Measurements from ENCODE around the gene LRRC10. TPM values are rescaled to one million over a fixed set of nuclear protein-coding genes. Genes with fewer than 3 reads are reported as not detected.

The LRRC10 gene
- total and polyA plus RNA-seq, 4 experiments from 2014 or later: not detected

- Mint-ChIP-seq H3K9me3 (no peaks in the 10 kb centered on the region), H3K27ac (no peak overlapping the region), H3K27me3 (peaks cover 10 to 18% of the 10 kb centered on the region in 2 donors), H3K36me3 (no peaks in the 10 kb centered on the region), H3K4me1 (no peaks in the 10 kb centered on the region), H3K4me3 (no peak overlapping the region)
- Histone ChIP-seq H3K9me3 (ENCODE audit: control insufficient read depth in 1 of 2, low read length in 2 of 2) (no peaks in the 10 kb centered on the region), H3K27me3 (ENCODE audit: insufficient read depth, low read length) (no peaks in the 10 kb centered on the region), H3K27ac (ENCODE audit: low read depth, low read length) (no peak overlapping the region), H3K4me1 (ENCODE audit: insufficient read depth, low read length) (no peaks in the 10 kb centered on the region), H3K36me3 (ENCODE audit: insufficient read depth, low read length) (no peaks in the 10 kb centered on the region), H3K4me3 (ENCODE audit: low read length in 2 of 2) (no peak overlapping the region)
- CTCF ChIA-PET (ENCODE audit: partially characterized antibody): interaction anchor here (0.7 to 4.6 kb wide), 2 partner anchors 11 to 12 kb away, joined by 4 to 34 read pairs; no protein-coding TSS in a partner anchor
- POLR2A ChIA-PET (ENCODE audit: partially characterized antibody): no interaction called here
- intact Hi-C loops (cut with micrococcal nuclease): no loop called here
- no peak for DNase-seq
These were observed 41.2 kb upstream of the LRRC10 start for GRCh38 chr12:69651922-69652321.

GRCh38 chr12:69649529-69649928 lies 38.8 kb upstream of the LRRC10 start:
- Histone ChIP-seq H3K9me3 (ENCODE audit: control insufficient read depth in 1 of 2, low read length in 2 of 2) (no peaks in the 10 kb centered on the region), H3K4me3 (ENCODE audit: low read length in 2 of 2) (no peak overlapping the region), H3K27me3 (ENCODE audit: insufficient read depth, low read length) (no peaks in the 10 kb centered on the region), H3K36me3 (ENCODE audit: insufficient read depth, low read length) (no peaks in the 10 kb centered on the region), H3K27ac (ENCODE audit: low read depth, low read length) (no peak overlapping the region), H3K4me1 (ENCODE audit: insufficient read depth, low read length) (no peaks in the 10 kb centered on the region)
- no peak for DNase-seq
- no peaks in the 10 kb centered on the region for H3K9me3 Mint-ChIP-seq
- H3K36me3 Mint-ChIP-seq: no peaks in the 10 kb centered on the region
- ChIA-PET CTCF (ENCODE audit: partially characterized antibody) (interaction anchor here (4.6 kb wide), 1 partner anchor 9 kb away, joined by 34 read pairs; no protein-coding TSS in a partner anchor), POLR2A (ENCODE audit: partially characterized antibody) (no interaction called here)
- no peaks in the 10 kb centered on the region for H3K4me1 Mint-ChIP-seq
- peaks cover 9 to 18% of the 10 kb centered on the region in 2 donors for H3K27me3 Mint-ChIP-seq
- intact Hi-C loops (cut with micrococcal nuclease): no loop called here
- H3K27ac Mint-ChIP-seq: no peak overlapping the region
- no peak overlapping the region for H3K4me3 Mint-ChIP-seq

GRCh38 chr12:69648476-69648875 lies 37.8 kb upstream of the LRRC10 start:
- no peaks in the 10 kb centered on the region for H3K9me3 Mint-ChIP-seq
- no peak overlapping the region for H3K27ac ChIP-seq (ENCODE audit: low read depth, low read length)
- no peak for DNase-seq
- no peak overlapping the region for H3K4me3 Mint-ChIP-seq
- H3K4me1 ChIP-seq (ENCODE audit: insufficient read depth, low read length): no peaks in the 10 kb centered on the region
- H3K36me3 Mint-ChIP-seq: no peaks in the 10 kb centered on the region
- intact Hi-C loops (cut with micrococcal nuclease): no loop called here
- no peak overlapping the region for H3K27ac Mint-ChIP-seq
- no peaks in the 10 kb centered on the region for H3K36me3 ChIP-seq (ENCODE audit: insufficient read depth, low read length)
- ChIA-PET CTCF (ENCODE audit: partially characterized antibody) (interaction anchor here (4.6 kb wide), 1 partner anchor 8 kb away, joined by 34 read pairs; no protein-coding TSS in a partner anchor), POLR2A (ENCODE audit: partially characterized antibody) (no interaction called here)
- no peaks in the 10 kb centered on the region for H3K4me1 Mint-ChIP-seq
- no peaks in the 10 kb centered on the region for H3K9me3 ChIP-seq (ENCODE audit: control insufficient read depth in 1 of 2, low read length in 2 of 2)
- no peaks in the 10 kb centered on the region for H3K27me3 ChIP-seq (ENCODE audit: insufficient read depth, low read length)
- H3K4me3 ChIP-seq (ENCODE audit: low read length in 2 of 2): no peak overlapping the region
- H3K27me3 Mint-ChIP-seq: peaks cover 9 to 12% of the 10 kb centered on the region in 2 donors

GRCh38 chr12:69647178-69647577 lies 36.5 kb upstream of the LRRC10 start:
- no peak overlapping the region for H3K27ac ChIP-seq (ENCODE audit: low read depth, low read length)
- CTCF ChIA-PET (ENCODE audit: partially characterized antibody): interaction anchor here (0.6 to 1.5 kb wide), 2 partner anchors 10 to 356 kb away, joined by 3 to 4 read pairs; no protein-coding TSS in a partner anchor
- intact Hi-C loops (cut with micrococcal nuclease): no loop called here
- H3K9me3 Mint-ChIP-seq: no peaks in the 10 kb centered on the region
- peaks cover 9 to 12% of the 10 kb centered on the region in 2 donors for H3K27me3 Mint-ChIP-seq
- no peaks in the 10 kb centered on the region for H3K4me1 ChIP-seq (ENCODE audit: insufficient read depth, low read length)
- POLR2A ChIA-PET (ENCODE audit: partially characterized antibody): no interaction called here
- no peaks in the 10 kb centered on the region for H3K36me3 Mint-ChIP-seq
- H3K4me3 ChIP-seq (ENCODE audit: low read length in 2 of 2): no peak overlapping the region
- H3K36me3 ChIP-seq (ENCODE audit: insufficient read depth, low read length): no peaks in the 10 kb centered on the region
- no peaks in the 10 kb centered on the region for H3K27me3 ChIP-seq (ENCODE audit: insufficient read depth, low read length)
- no peaks in the 10 kb centered on the region for H3K9me3 ChIP-seq (ENCODE audit: control insufficient read depth in 1 of 2, low read length in 2 of 2)
- no peak overlapping the region for H3K4me3 Mint-ChIP-seq
- no peak for DNase-seq
- no peak overlapping the region for H3K27ac Mint-ChIP-seq
- H3K4me1 Mint-ChIP-seq: no peaks in the 10 kb centered on the region

- ChIA-PET POLR2A (ENCODE audit: partially characterized antibody) (no interaction called here), CTCF (ENCODE audit: partially characterized antibody) (interaction anchor here (1.4 to 2.3 kb wide), 2 partner anchors 287 to 354 kb away, joined by 5 to 6 read pairs; no protein-coding TSS in a partner anchor)
- no peak overlapping the region for H3K27ac Mint-ChIP-seq
These were observed 34.3 kb upstream of the LRRC10 start for GRCh38 chr12:69645031-69645430.

GRCh38 chr12:69644511-69644910 lies 33.8 kb upstream of the LRRC10 start:
- Mint-ChIP-seq H3K4me1 (peaks cover 0 to under 1% (median 0%) of the 10 kb centered on the region in 4 donors), H3K36me3 (no peaks in the 10 kb centered on the region), H3K9me3 (no peaks in the 10 kb centered on the region), H3K4me3 (no peak overlapping the region), H3K27me3 (peaks cover 7 to 8% of the 10 kb centered on the region in 2 donors), H3K27ac (no peak overlapping the region)
- ChIA-PET POLR2A (ENCODE audit: partially characterized antibody) (no interaction called here), CTCF (ENCODE audit: partially characterized antibody) (interaction anchor here (1.4 to 2.3 kb wide), 2 partner anchors 287 to 354 kb away, joined by 5 to 6 read pairs; no protein-coding TSS in a partner anchor)
- no peaks in the 10 kb centered on the region for H3K27me3 ChIP-seq (ENCODE audit: insufficient read depth, low read length)
- DNase-seq: no peak
- H3K4me3 ChIP-seq (ENCODE audit: low read length in 2 of 2): no peak overlapping the region
- H3K4me1 ChIP-seq (ENCODE audit: insufficient read depth, low read length): no peaks in the 10 kb centered on the region
- no peaks in the 10 kb centered on the region for H3K9me3 ChIP-seq (ENCODE audit: control insufficient read depth in 1 of 2, low read length in 2 of 2)
- intact Hi-C loops (cut with micrococcal nuclease): no loop called here
- H3K27ac ChIP-seq (ENCODE audit: low read depth, low read length): no peak overlapping the region
- H3K36me3 ChIP-seq (ENCODE audit: insufficient read depth, low read length): no peaks in the 10 kb centered on the region

More at GRCh38 chr12:69645031-69645430, 34.3 kb upstream of the LRRC10 start:
- DNase-seq: no peak
- Mint-ChIP-seq H3K27me3 (peaks cover 7 to 8% of the 10 kb centered on the region in 2 donors), H3K4me3 (no peak overlapping the region), H3K9me3 (no peaks in the 10 kb centered on the region), H3K36me3 (no peaks in the 10 kb centered on the region), H3K4me1 (no peaks in the 10 kb centered on the region)
- Histone ChIP-seq H3K4me1 (ENCODE audit: insufficient read depth, low read length) (no peaks in the 10 kb centered on the region), H3K36me3 (ENCODE audit: insufficient read depth, low read length) (no peaks in the 10 kb centered on the region), H3K27ac (ENCODE audit: low read depth, low read length) (no peak overlapping the region), H3K4me3 (ENCODE audit: low read length in 2 of 2) (no peak overlapping the region), H3K27me3 (ENCODE audit: insufficient read depth, low read length) (no peaks in the 10 kb centered on the region), H3K9me3 (ENCODE audit: control insufficient read depth in 1 of 2, low read length in 2 of 2) (no peaks in the 10 kb centered on the region)
- intact Hi-C loops (cut with micrococcal nuclease): no loop called here

- no peaks in the 10 kb centered on the region for H3K4me1 ChIP-seq (ENCODE audit: insufficient read depth, low read length)
- POLR2A ChIA-PET (ENCODE audit: partially characterized antibody): no interaction called here
- Mint-ChIP-seq H3K27ac (peak overlapping the region in 1 of 7 donors; percentile 41), H3K36me3 (no peaks in the 10 kb centered on the region), H3K9me3 (no peaks in the 10 kb centered on the region), H3K4me1 (peaks cover 0 to 2% (median 0%) of the 10 kb centered on the region in 4 donors), H3K27me3 (peaks cover 1 to 2% of the 10 kb centered on the region in 2 donors), H3K4me3 (no peak overlapping the region)
- no peak for DNase-seq
- no peak overlapping the region for H3K4me3 ChIP-seq (ENCODE audit: low read length in 2 of 2)
- no peaks in the 10 kb centered on the region for H3K27me3 ChIP-seq (ENCODE audit: insufficient read depth, low read length)
- no peaks in the 10 kb centered on the region for H3K36me3 ChIP-seq (ENCODE audit: insufficient read depth, low read length)
- intact Hi-C loops (cut with micrococcal nuclease): no loop called here
- H3K9me3 ChIP-seq (ENCODE audit: control insufficient read depth in 1 of 2, low read length in 2 of 2): no peaks in the 10 kb centered on the region
- CTCF ChIA-PET (ENCODE audit: partially characterized antibody): interaction anchor here (2.3 to 7.3 kb wide), 3 partner anchors 8 to 352 kb away, joined by 5 to 108 read pairs (median 34); no protein-coding TSS in a partner anchor
- no peak overlapping the region for H3K27ac ChIP-seq (ENCODE audit: low read depth, low read length)
These were observed 31.8 kb upstream of the LRRC10 start for GRCh38 chr12:69642531-69642930.
